Activated T-helper 9 cell treated with anti-CD3 and anti-CD28 coated beads, Interleukin-2, amount 50 U/mL, for 16 hours (primary cell): Measurements from ENCODE around the gene SCARB1.

ENCODE experiments used
- DNase-seq: peaks from one replicate; pipeline ENCODE4 v3.0.0-alpha.2; 2020; ENCODE audit warnings: low read depth

The SCARB1 gene

GRCh38 chr12:124796303-124796960 lies 67.2 kb downstream of the SCARB1 start:
- DNase-seq = no peak

DNA sequence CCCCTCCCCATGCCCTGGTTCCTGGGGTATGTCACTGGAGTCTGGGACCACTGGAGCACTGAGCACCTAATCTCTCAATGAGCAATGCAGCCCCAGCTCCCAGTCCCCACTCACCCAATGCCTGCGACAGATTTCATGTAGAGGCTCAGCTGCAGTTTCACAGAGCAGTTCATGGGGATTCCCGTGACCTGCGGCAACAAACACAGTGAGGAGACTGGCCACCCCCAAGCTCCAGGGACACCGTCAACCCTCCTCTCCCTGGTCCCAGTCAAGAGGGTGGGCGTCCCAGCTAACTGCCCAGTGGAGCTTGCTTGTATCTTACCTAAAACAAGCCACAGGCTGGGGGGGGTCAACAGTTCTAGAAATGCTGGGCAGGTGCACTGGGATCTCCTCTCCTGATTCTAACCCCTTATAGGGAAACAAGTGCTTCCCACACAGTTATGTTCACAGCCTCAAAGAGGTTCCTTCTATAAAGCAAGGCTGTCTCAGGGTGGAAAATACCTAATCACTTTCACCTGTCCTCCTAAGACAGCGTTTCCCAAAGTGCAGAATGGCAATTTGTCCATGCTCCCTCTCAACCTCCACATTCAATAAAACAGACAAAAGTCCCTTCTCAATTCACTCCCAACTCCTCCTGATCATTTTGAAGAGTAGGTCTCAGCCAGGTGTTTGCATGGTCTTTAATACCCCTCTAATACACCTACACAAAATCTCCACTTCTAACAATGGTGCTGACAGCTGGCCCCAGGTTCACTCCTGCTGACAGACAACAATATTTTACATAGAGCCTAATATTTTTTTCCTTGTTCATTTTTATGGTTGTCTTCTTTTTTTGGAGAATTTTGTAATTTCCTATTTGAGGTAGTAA lies 68.3 kb downstream of the SCARB1 start:
- no peak for DNase-seq

DNA sequence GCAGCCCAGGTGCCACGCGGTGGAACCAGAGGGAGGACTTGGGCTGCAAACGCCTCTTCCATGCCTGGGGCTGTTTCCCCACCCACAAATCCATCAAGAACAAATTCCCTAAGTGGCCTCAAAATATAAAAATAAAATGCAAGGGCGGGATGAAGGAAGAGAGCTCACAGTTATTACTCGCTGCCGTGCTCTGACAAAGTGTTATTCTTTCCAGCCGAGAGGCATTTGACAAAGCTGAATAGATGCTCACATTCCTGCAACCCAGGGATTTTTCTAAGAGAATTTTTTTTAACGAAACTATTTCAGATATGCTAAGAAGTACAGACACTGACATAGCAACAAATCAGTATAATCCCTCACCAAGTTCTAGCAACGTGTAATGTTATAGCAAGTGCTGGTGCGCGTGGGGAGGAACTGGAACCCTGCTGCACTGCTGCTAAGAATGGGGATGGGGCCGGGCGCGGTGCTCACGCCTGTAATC lies 70.7 kb downstream of the SCARB1 start:
- no peak for DNase-seq

- DNase-seq = no peak
These were observed 71.5 kb downstream of the SCARB1 start for GRCh38 chr12:124792156-124792555.

- no peak for DNase-seq
These were observed 72.8 kb downstream of the SCARB1 start for GRCh38 chr12:124790650-124791400.

- no peak for DNase-seq
These were observed 74.6 kb downstream of the SCARB1 start for GRCh38 chr12:124788936-124789555.

GRCh38 chr12:124786061-124786964 lies 77.4 kb downstream of the SCARB1 start:
- no peak for DNase-seq

- no peak for DNase-seq
These were observed 78.6 kb downstream of the SCARB1 start for GRCh38 chr12:124784871-124785572.

GRCh38 chr12:124783087-124783486 lies 80.6 kb downstream of the SCARB1 start:
- no peak for DNase-seq

DNA sequence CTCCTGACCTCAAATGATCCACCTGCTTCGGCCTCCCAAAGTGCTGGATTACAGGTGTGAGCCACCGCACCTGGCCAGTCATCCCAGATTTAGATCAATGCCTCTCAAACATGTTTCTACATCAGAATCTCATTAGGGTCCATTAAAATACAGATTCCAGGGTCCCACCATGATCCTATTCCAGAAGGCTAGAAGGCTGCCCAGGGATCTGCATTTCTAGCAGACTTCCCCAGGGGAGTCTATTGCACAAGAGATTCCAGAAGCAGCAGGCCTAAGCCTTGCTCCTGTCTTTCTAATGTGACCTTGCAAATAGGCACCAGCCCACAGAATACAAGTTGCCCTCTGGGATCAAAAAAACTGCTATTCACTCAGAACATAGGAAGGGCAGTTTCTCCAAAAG lies 81.5 kb downstream of the SCARB1 start:
- no peak for DNase-seq

DNA sequence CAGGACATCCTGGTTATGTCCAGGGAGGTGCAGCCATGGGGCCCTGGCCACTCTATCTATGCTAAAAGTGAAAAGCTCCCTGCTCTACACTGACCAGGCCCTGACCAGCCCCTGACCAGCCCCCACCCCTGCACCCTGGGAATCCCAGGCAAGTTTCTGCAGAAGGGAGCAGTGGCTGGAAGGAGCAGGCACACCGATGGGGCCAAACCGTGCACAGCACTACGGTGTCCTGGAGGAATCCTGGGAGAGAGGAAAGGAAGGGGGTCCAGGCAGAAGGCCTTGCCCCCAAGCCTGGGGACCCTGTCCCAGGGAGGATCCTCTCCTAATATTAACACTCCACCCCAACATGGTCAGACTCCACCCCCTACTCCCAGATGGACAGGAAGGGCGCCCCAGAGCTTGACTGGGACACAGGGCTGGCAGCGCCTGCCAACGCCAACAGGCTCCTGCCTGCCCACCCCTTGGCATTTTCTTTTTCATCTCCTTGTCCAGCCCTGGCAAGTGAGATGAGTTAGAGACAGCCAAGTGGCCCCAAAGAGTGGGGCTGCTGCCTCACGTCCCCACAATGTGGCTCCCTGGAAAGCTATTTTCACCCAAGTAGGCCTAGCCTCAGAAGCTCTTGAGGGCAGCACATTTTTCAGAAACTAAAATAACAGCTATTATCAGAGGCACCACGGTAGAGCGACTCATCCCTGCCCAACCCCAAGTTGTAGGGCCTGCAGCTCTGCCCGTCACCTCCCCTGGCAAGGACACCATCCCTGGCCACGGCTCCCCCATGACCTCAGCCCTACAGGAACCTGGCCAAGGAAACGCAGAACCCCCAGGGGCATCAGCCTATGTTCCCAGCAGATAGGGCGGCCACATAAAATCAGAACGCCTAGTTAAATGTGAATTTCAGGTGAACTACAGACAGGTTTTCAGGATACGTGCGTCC lies 82.6 kb downstream of the SCARB1 start:
- no peak for DNase-seq

DNA sequence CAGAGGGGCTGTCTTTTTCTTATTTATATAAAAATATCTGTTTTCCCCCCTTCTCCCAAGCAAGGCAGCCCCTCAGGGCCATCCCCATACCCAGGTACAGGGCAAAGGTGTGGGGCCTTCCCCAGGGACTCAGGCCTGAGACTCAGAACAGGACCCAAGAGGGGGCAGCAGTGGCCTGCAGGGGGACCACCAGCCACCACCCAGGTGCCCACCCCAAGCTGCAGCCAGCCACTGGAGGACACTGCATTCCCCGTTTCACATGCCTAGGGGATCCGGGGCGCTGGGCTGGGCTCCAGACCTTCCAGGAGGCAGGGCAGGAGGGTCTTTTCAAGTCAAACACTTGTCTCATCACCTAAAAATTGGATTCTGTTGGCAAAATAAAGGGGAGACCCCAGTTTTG lies 83.3 kb downstream of the SCARB1 start:
- DNase-seq = no peak

DNA sequence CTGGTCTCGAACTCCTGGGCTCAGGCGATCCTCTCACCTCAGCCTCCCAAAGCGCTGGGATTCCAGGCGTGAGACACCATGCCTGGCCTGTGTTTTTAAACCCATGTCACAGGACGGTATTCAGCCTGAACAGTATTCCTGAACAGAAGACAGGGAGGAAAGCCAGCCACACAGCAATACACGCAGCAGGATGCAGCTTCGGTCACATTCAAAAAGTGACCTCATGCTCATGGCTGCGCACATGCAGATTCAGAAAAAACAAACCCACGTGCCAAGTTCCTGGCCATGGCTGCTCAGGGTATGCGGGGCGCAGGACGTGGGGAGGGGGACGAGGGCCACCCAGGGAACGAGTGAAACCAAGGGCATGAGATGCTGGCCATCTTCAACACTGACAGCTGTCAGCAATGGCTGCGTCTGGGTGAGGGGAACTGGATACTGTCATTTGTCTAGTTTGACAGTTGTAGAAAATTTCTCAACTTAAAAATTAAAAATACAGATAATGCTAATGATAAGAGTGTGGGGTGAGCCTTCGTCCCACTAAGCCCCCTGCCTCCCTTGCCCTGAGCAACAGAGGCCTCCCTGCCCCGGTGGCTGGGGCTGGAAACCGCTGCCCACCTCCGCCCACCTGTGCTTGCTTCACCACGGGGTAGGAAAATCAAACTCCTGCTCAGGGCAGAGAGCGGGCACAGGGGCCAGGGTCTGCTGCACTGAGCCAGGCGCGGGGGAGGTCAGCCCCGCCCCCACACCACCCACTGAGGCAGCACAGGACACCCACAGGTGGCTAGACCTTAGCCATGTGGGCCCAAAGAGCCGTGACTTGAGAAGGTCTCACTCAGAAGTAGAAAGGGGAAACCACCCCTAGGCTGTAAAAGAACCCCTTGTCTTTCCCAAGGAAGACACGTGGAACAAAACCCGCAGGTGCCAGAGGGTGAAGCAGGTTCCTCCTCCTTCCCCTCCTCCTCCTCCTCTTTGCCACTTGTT lies 84.2 kb downstream of the SCARB1 start:
- DNase-seq = no peak

- no peak for DNase-seq
These were observed 85.3 kb downstream of the SCARB1 start for GRCh38 chr12:124778411-124778810.

- no peak for DNase-seq
These were observed 86.0 kb downstream of the SCARB1 start for GRCh38 chr12:124777399-124778372.

- DNase-seq = no peak
These were observed 87.5 kb downstream of the SCARB1 start for GRCh38 chr12:124776125-124776513.
